Glutamatergic neuron (in vitro differentiated cells): ENCODE data around the gene ARHGAP24. TPM values are rescaled to one million over a fixed set of nuclear protein-coding genes. Genes with fewer than 3 reads are reported as not detected.

Source experiments
- DNase-seq: peaks from one replicate; pipeline ENCODE4 v3.0.0; 2022
- H3K27ac Mint-ChIP-seq: one replicate; pipeline ENCODE4 v1.8.0; 2020; ENCODE audit warnings: mild to moderate bottlenecking, mixed read lengths, inconsistent platforms; ENCODE audit not compliant: unreplicated experiment
- H3K27me3 Mint-ChIP-seq: one replicate; pipeline ENCODE4 v1.8.0; 2020; ENCODE audit warnings: mild to moderate bottlenecking, moderate library complexity, mixed read lengths, inconsistent platforms; ENCODE audit not compliant: unreplicated experiment
- H3K36me3 Mint-ChIP-seq: one replicate; pipeline ENCODE4 v1.8.0; 2020; ENCODE audit warnings: mild to moderate bottlenecking, mixed read lengths, inconsistent platforms; ENCODE audit not compliant: unreplicated experiment
- H3K4me1 Mint-ChIP-seq: one replicate; pipeline ENCODE4 v1.8.0; 2020; ENCODE audit warnings: mild to moderate bottlenecking, low read depth, mixed read lengths, inconsistent platforms; ENCODE audit not compliant: unreplicated experiment
- H3K4me3 Mint-ChIP-seq: one replicate; pipeline ENCODE4 v1.8.0; 2020; ENCODE audit warnings: mild to moderate bottlenecking, mixed read lengths, inconsistent platforms; ENCODE audit not compliant: unreplicated experiment
- H3K9me3 Mint-ChIP-seq: one replicate; pipeline ENCODE4 v1.8.0; 2020; ENCODE audit warnings: mild to moderate bottlenecking, moderate library complexity, mixed read lengths, inconsistent platforms; ENCODE audit not compliant: unreplicated experiment
- total RNA-seq: library from RNA; stranded (reverse); fragmentation: NEBNext Ultra II Directional; extraction: Animal tissue kit (Norgen Biotek cat#: 25700); gene quantifications from one replicate; pipeline ENCODE4 v1.2.1, GENCODE V29; 2021; ENCODE audit not compliant: unreplicated experiment
- TF ChIP-seq, protein P1 (sequence below): fragments of 200-600 bp; sonication (generic); IDR thresholded peaks from one replicate; pipeline ENCODE4 v1.5.0; 2021; ENCODE audit not compliant: partially characterized antibody, unreplicated experiment

The ARHGAP24 gene
- total RNA-seq, 1 donor from 2014 or later: 1.6 TPM

- Mint-ChIP-seq H3K36me3 (no peaks in the 10 kb centered on the region), H3K4me3 (no peak overlapping the region), H3K27ac (no peak overlapping the region), H3K4me1 (no peaks in the 10 kb centered on the region), H3K27me3 (no peaks in the 10 kb centered on the region), H3K9me3 (no peaks in the 10 kb centered on the region)
- TF ChIP-seq, protein P1, sequence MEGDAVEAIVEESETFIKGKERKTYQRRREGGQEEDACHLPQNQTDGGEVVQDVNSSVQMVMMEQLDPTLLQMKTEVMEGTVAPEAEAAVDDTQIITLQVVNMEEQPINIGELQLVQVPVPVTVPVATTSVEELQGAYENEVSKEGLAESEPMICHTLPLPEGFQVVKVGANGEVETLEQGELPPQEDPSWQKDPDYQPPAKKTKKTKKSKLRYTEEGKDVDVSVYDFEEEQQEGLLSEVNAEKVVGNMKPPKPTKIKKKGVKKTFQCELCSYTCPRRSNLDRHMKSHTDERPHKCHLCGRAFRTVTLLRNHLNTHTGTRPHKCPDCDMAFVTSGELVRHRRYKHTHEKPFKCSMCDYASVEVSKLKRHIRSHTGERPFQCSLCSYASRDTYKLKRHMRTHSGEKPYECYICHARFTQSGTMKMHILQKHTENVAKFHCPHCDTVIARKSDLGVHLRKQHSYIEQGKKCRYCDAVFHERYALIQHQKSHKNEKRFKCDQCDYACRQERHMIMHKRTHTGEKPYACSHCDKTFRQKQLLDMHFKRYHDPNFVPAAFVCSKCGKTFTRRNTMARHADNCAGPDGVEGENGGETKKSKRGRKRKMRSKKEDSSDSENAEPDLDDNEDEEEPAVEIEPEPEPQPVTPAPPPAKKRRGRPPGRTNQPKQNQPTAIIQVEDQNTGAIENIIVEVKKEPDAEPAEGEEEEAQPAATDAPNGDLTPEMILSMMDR: no peak
- DNase-seq: no peak
Measured at GRCh38 chr4:85715991-85716737, 241.2 kb downstream of the ARHGAP24 start.

GRCh38 chr4:85717351-85717750 is 242.4 kb downstream of the ARHGAP24 start:
- Mint-ChIP-seq H3K4me3 (no peak overlapping the region), H3K4me1 (no peaks in the 10 kb centered on the region), H3K36me3 (no peaks in the 10 kb centered on the region), H3K9me3 (no peaks in the 10 kb centered on the region), H3K27me3 (no peaks in the 10 kb centered on the region), H3K27ac (no peak overlapping the region)
- TF ChIP-seq, protein P1: no peak
- no peak for DNase-seq

DNA sequence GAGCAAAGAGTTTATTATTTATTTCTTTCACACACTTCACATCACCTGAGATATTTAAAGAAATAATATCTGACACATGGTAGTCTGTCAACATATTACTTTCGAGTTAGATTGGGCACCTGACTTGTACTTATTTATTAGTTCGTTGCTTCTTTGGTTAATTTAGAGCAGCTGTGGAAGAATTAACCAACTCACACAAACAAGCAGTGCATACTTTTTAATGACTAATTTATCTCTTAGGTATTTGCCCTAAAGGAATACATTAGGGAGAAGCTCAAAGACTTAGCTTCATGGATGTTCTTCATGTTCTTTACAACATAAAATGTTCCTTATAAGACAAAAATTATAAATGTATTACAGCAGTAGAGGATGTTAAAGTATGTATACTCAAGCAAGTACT is 242.9 kb downstream of the ARHGAP24 start:
- Mint-ChIP-seq H3K4me3 (no peak overlapping the region), H3K4me1 (no peaks in the 10 kb centered on the region), H3K27ac (no peak overlapping the region), H3K9me3 (no peaks in the 10 kb centered on the region), H3K27me3 (no peaks in the 10 kb centered on the region), H3K36me3 (no peaks in the 10 kb centered on the region)
- DNase-seq: no peak
- TF ChIP-seq, protein P1: no peak

- DNase-seq: no peak
- TF ChIP-seq, protein P1: no peak
- H3K9me3 Mint-ChIP-seq: no peaks in the 10 kb centered on the region
- H3K4me3 Mint-ChIP-seq: no peak overlapping the region
- no peaks in the 10 kb centered on the region for H3K27me3 Mint-ChIP-seq
- no peaks in the 10 kb centered on the region for H3K4me1 Mint-ChIP-seq
- no peak overlapping the region for H3K27ac Mint-ChIP-seq
- H3K36me3 Mint-ChIP-seq: no peaks in the 10 kb centered on the region
Measured at GRCh38 chr4:85720735-85721134, 245.8 kb downstream of the ARHGAP24 start.

GRCh38 chr4:85722401-85722800 is 247.5 kb downstream of the ARHGAP24 start:
- H3K9me3 Mint-ChIP-seq: no peaks in the 10 kb centered on the region
- H3K27me3 Mint-ChIP-seq: no peaks in the 10 kb centered on the region
- DNase-seq: no peak
- no peaks in the 10 kb centered on the region for H3K4me1 Mint-ChIP-seq
- H3K27ac Mint-ChIP-seq: no peak overlapping the region
- no peak overlapping the region for H3K4me3 Mint-ChIP-seq
- H3K36me3 Mint-ChIP-seq: no peaks in the 10 kb centered on the region
- TF ChIP-seq, protein P1: no peak
